Loucy (cell line): ENCODE measurements around the gene TMPO.
"Not testable (repeated sequence)": the region's sequence is repeated elsewhere in the genome, so short reads cannot be mapped to it uniquely, and the experiment has no call there.

ENCODE experiments used
- EZH2phosphoT487 ChIP-seq: fragments of 200-600 bp; IDR thresholded peaks from 2 replicates; pipeline ENCODE4 v1.6.1; 2018; ENCODE audit warnings: antibody characterized with exemption, mild to moderate bottlenecking, moderate library complexity, borderline replicate concordance
- TF ChIP-seq, protein P1 (sequence below): fragments of 200-600 bp; sonication (generic); conservative IDR thresholded peaks from 2 replicates; pipeline ENCODE4 v1.5.1; 2014; ENCODE audit warnings: mild to moderate bottlenecking, antibody characterized with exemption, low read length

DNA sequence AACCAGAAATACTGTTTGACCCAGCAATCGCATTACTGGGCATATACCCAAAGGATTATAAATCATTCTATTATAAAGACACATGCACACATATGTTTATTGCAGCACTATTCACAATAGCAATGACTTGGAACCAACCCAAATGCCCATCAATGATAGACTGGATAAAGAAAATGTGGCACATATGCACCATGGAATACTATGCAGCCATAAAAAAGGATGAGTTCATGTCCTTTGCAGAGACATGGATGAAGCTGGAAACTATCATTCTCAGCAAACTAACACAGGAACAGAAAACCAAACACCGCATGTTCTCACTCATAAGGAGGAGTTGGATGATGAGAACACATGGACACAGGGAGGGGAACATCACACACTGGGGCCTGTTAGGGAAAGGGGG is 61.4 kb downstream of the TMPO start:
- TF ChIP-seq, protein P1, sequence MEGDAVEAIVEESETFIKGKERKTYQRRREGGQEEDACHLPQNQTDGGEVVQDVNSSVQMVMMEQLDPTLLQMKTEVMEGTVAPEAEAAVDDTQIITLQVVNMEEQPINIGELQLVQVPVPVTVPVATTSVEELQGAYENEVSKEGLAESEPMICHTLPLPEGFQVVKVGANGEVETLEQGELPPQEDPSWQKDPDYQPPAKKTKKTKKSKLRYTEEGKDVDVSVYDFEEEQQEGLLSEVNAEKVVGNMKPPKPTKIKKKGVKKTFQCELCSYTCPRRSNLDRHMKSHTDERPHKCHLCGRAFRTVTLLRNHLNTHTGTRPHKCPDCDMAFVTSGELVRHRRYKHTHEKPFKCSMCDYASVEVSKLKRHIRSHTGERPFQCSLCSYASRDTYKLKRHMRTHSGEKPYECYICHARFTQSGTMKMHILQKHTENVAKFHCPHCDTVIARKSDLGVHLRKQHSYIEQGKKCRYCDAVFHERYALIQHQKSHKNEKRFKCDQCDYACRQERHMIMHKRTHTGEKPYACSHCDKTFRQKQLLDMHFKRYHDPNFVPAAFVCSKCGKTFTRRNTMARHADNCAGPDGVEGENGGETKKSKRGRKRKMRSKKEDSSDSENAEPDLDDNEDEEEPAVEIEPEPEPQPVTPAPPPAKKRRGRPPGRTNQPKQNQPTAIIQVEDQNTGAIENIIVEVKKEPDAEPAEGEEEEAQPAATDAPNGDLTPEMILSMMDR, result not testable (repeated sequence)
- not testable (repeated sequence) for TF ChIP-seq EZH2phosphoT487
